K562 (cell line): ENCODE data around the gene ZBED4. TPM values are rescaled to one million over a fixed set of nuclear protein-coding genes. Genes with fewer than 3 reads are reported as not detected.

Source experiments
- ATAC-seq: fragments of 200-7000 bp; cut with Tn5 transposase; 3 replicates; pipeline ENCODE4 v1.9.1; 2020; ENCODE audit warnings: moderate library complexity
- BruUV-seq: library from RNA; stranded (reverse); fragments of 400-500 nt; replicated peaks from 2 replicates; lab custom pipeline; 2021; lab: Mats Ljungman, UMichigan
- CTCF ChIA-PET: fragments of 300-600 bp; formaldehyde crosslinking; extraction: SDS; loops from one replicate; lab custom pipeline; 2021; ENCODE audit warnings: low intra/inter-chr PET ratio; lab: Yijun Ruan, JAX
- POLR2A ChIA-PET: fragments of 300-600, 350-650 bp; sonication (Branson Sonifier 250); formaldehyde crosslinking; extraction: SDS; loops from one replicate; lab custom pipeline; 2021; ENCODE audit warnings: antibody characterized with exemption, inconsistent platforms; lab: Yijun Ruan, JAX
- DNase-seq, 4 experiments: peaks; one replicate each; pipeline versions ENCODE4 v3.0.0 to v3.0.0-alpha.2; 2011 to 2018; ENCODE audit warnings: low spot score in 3 of 4, mixed read lengths in 3 of 4; ENCODE audit errors: extremely low read depth in 1 of 4
- FAIRE-seq: peaks from 2 replicates; lab custom pipeline; 2011; peaks lifted over from hg19 to GRCh38; lab: Jason Lieb, UNC
- H2AFZ ChIP-seq: 2 replicates; pipeline ENCODE4 v1.6.0; 2011; ENCODE audit warnings: low read depth, low read length, control low read depth, inconsistent platforms
- H3K27ac ChIP-seq: fragments of 200-600 bp; 3 replicates; pipeline ENCODE4 v1.8.0; 2011; ENCODE audit warnings: low read depth, mild to moderate bottlenecking, control low read depth, inconsistent platforms, low read length, moderate library complexity, mixed read lengths; ENCODE audit errors: extremely low read depth
- H3K27me3 ChIP-seq, 2 experiments: fragments of 300-600 bp in 1 of 2; 2 replicates in 1 of 2; 3 replicates in 1 of 2; pipeline versions ENCODE4 v1.6.0 to v1.8.0; 2011; ENCODE audit warnings: inconsistent platforms in 2 of 2, low read length in 2 of 2, mild to moderate bottlenecking in 1 of 2, mixed read lengths in 1 of 2, moderate library complexity in 1 of 2; ENCODE audit not compliant: control insufficient read depth in 2 of 2, insufficient read depth in 2 of 2
- H3K36me3 ChIP-seq: fragments of 300-600 bp; 3 replicates; pipeline ENCODE4 v1.8.0; 2011; ENCODE audit warnings: mild to moderate bottlenecking, low read length, inconsistent platforms; ENCODE audit not compliant: control insufficient read depth, insufficient read depth
- H3K4me1 ChIP-seq, 2 experiments: fragments of 200-600 bp in 1 of 2; replicated peaks in 1 of 2; 2 replicates in 1 of 2; 3 replicates in 1 of 2; pipeline versions ENCODE4 v1.5.1 to v1.8.0; 2011; ENCODE audit warnings: inconsistent platforms in 2 of 2, low read length in 2 of 2, mild to moderate bottlenecking in 1 of 2, mixed read lengths in 1 of 2, moderate library complexity in 1 of 2; ENCODE audit not compliant: control insufficient read depth in 2 of 2, insufficient read depth in 2 of 2
- H3K4me2 ChIP-seq: 2 replicates; pipeline ENCODE4 v1.6.1; 2011; ENCODE audit warnings: low read length, control low read depth, inconsistent platforms, mixed read lengths; ENCODE audit not compliant: insufficient read depth
- H3K4me3 ChIP-seq: fragments of 200-600 bp; sonication (generic), shearing (Covaris generic); 2 replicates; pipeline ENCODE4 v1.5.1; 2016; ENCODE audit warnings: control low read depth, inconsistent platforms
- H3K79me2 ChIP-seq: fragments of 200-600 bp; 3 replicates; pipeline ENCODE4 v1.8.0; 2011; ENCODE audit warnings: low read length, inconsistent platforms; ENCODE audit not compliant: control insufficient read depth, insufficient read depth
- H3K9ac ChIP-seq, 2 experiments: 2 replicates each; pipeline versions ENCODE4 v1.6.0 to v1.6.1; 2011; ENCODE audit warnings: low read depth in 2 of 2, low read length in 2 of 2, control low read depth in 1 of 2, inconsistent platforms in 1 of 2, mild to moderate bottlenecking in 1 of 2, mixed read lengths in 1 of 2; ENCODE audit not compliant: insufficient read depth in 1 of 2
- H3K9me1 ChIP-seq: one replicate; pipeline ENCODE4 v1.6.0; 2011; ENCODE audit warnings: inconsistent platforms, mild to moderate bottlenecking, low read length, moderate library complexity; ENCODE audit not compliant: control insufficient read depth, insufficient read depth
- H3K9me3 ChIP-seq: replicated peaks from 2 replicates; pipeline ENCODE4 v1.5.1; 2011; ENCODE audit warnings: low read depth, low read length, inconsistent platforms; ENCODE audit not compliant: control insufficient read depth, insufficient read depth
- H4K20me1 ChIP-seq: replicated peaks from 2 replicates; pipeline ENCODE4 v1.6.1; 2011; ENCODE audit warnings: low read length, inconsistent platforms, mixed read lengths; ENCODE audit not compliant: control insufficient read depth, insufficient read depth
- GTF2E2 ChIP-seq: fragments of 200-800 bp; sonication (Bioruptor generic); IDR thresholded peaks from 2 replicates; pipeline ENCODE4 v1.6.1; 2016; ENCODE audit warnings: missing genetic modification characterization, missing compliant biosample characterization
- KDM2B ChIP-seq: fragments of 250-450 bp; sonication (Bioruptor Pico); IDR thresholded peaks from 2 replicates; pipeline ENCODE4 v1.8.0; 2021; ENCODE audit warnings: mild to moderate bottlenecking, moderate library complexity
- LEF1 ChIP-seq: fragments of 450-650 bp; IDR thresholded peaks from 2 replicates; pipeline ENCODE4 v1.6.1; 2016; ENCODE audit warnings: mild to moderate bottlenecking
- NFIX ChIP-seq: fragments of 250-450 bp; sonication (Bioruptor Pico); IDR thresholded peaks from 2 replicates; pipeline ENCODE4 v1.4.0; 2020; ENCODE audit warnings: low read depth, mild to moderate bottlenecking, moderate library complexity
- PRMT5 ChIP-seq: sonication (generic); formaldehyde crosslinking; IDR thresholded peaks from 2 replicates; pipeline ENCODE4 v1.5.0; 2020; ENCODE audit warnings: missing genetic modification reagents
- SP2 ChIP-seq: IDR thresholded peaks from 2 replicates; pipeline ENCODE4 v1.6.1; 2011; ENCODE audit warnings: mild to moderate bottlenecking, low read depth, low read length, moderate library complexity; ENCODE audit not compliant: poor library complexity, severe bottlenecking; ENCODE audit errors: extremely low read depth
- STAT5A ChIP-seq: IDR thresholded peaks from 2 replicates; pipeline ENCODE4 v1.6.1; 2012; ENCODE audit warnings: low read length, inconsistent platforms, borderline replicate concordance
- TFAM ChIP-seq: fragments of 250-450 bp; sonication (Bioruptor Pico); conservative IDR thresholded peaks from 2 replicates; pipeline ENCODE4 v1.5.0; 2021; ENCODE audit warnings: mild to moderate bottlenecking, moderate library complexity
- YY1 ChIP-seq, 3 experiments: IDR thresholded peaks; 2 replicates each; pipeline ENCODE4 v1.6.1; 2011; ENCODE audit warnings: low read length in 2 of 3, mild to moderate bottlenecking in 2 of 3, moderate library complexity in 2 of 3, borderline replicate concordance in 1 of 3, control low read depth in 1 of 3, low read depth in 1 of 3; ENCODE audit not compliant: insufficient read depth in 3 of 3, insufficient replicate concordance in 2 of 3, control insufficient read depth in 1 of 3, insufficient read length in 1 of 3; ENCODE audit errors: extremely low read depth in 1 of 3
- ZNF75A ChIP-seq: fragments of 450-650 bp; formaldehyde crosslinking; IDR thresholded peaks from 2 replicates; pipeline ENCODE4 v1.4.0; 2020; ENCODE audit warnings: mild to moderate bottlenecking
- ZNF766 ChIP-seq: fragments of 200-800 bp; sonication (Bioruptor generic); conservative IDR thresholded peaks from 2 replicates; pipeline ENCODE4 v1.6.1; 2016; ENCODE audit warnings: missing genetic modification characterization, missing compliant biosample characterization
- ZNF77 ChIP-seq: fragments of 250-450 bp; sonication (Bioruptor Pico); IDR thresholded peaks from 2 replicates; pipeline ENCODE4 v1.5.0; 2020
- WGBS: fragments of 100-300 bp; shearing (Covaris generic); methylation state at CpG from one replicate; pipeline ENCODE4 v1.1.6; 2016; ENCODE audit warnings: low coverage, mixed read lengths; ENCODE audit not compliant: insufficient coverage; ENCODE audit errors: missing lambda C conversion rate; 5-methylcytosine and 5-hydroxymethylcytosine counted together
- in situ Hi-C: fragments of 300-500 bp; cut with MboI; formaldehyde crosslinking; loops from 4 replicates; pipeline ENCODE4 v1.15.0; 2018; ENCODE audit warnings: inconsistent platforms, mixed read lengths
- intact Hi-C: fragments of 100-400 bp; cut with micrococcal nuclease; formaldehyde crosslinking; loops from 2 replicates; pipeline ENCODE4 v1.14.2; 2022
- polyA plus RNA-seq, 8 experiments: library from polyadenylated mRNA; depleted of rRNA in 4 of 8; stranded (reverse) in 5 of 8; unstranded in 3 of 8; fragments of >200 nt; fragmentation: Nextera tagmentation in 2 of 8; fragmentation: Illumina TruSeq in 1 of 8; extraction: Ambion mirVana in 2 of 8; extraction: Trizol in 1 of 8; gene quantifications; 2 replicates each; pipeline versions ENCODE4 v1.2.1 to v1.2.3, GENCODE V29; 2011 to 2014; ENCODE audit warnings: inconsistent platforms in 1 of 8, missing spikeins in 1 of 8
- total RNA-seq, 7 experiments: library from RNA; depleted of rRNA in 6 of 7; stranded (reverse); fragments of >200 nt in 6 of 7; fragmentation: Illumina TruSeq in 2 of 7; extraction: Trizol in 2 of 7; gene quantifications; 2 replicates each; pipeline versions ENCODE4 v1.2.1 to v1.2.3, GENCODE V29; 2011 to 2021; ENCODE audit warnings: low replicate concordance in 1 of 7
- TF ChIP-seq, protein P1 (sequence below), 3 experiments: IDR thresholded peaks in 2 of 3; conservative IDR thresholded peaks in 1 of 3; 2 replicates each; pipeline ENCODE4 v1.5.1; 2011 to 2012; ENCODE audit warnings: low read length in 3 of 3, mild to moderate bottlenecking in 3 of 3, control low read depth in 2 of 3, improper control_type of control experiment in 1 of 3, inconsistent platforms in 1 of 3, low read depth in 1 of 3, mixed read lengths in 1 of 3, moderate library complexity in 1 of 3; ENCODE audit not compliant: insufficient read depth in 2 of 3

Gene ZBED4
- total and polyA plus RNA-seq, 9 of the 15 experiments (the other 6 are each of a cell fraction or from before 2014, with no cell fraction given) = 1.5 to 16.8 (median 7.4) TPM

DNA sequence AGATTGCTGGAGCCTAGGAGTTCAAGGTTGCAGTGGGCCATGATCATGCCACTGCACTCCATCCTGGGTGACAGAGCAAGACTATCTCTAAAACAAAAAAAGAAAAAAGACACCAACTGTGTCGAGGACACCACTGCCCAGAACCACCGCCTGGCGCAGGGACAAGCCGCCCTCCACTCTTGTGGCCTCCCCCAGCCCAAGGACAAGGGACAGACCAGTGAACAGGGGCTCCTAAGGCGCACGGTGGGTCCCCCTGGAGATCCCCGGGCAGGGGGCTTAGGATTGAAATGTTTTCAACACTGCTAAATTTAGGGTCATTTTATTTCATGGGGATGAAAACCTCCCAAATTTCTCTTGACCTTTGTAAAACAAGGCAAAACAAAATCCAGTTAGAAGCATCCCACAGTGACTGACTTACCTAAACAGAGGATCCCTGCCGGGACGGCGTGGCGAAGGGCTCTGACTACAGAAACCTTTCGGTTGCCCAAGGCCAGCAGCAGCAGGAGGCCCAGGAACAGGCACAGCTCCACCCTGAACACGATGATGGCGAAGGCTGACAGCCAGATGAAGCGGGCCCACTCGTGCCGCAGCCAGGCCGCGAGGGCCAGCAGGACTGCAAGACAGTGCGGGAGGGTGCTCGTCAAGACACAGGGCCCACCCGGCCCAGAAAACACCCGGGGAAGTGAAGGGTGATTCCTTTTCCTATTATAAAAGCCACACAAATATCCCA lies 56.0 kb downstream of the ZBED4 start:
- no TSS peak for BruUV-seq
- TF ChIP-seq GTF2E2 (tag) = no peak
- TF ChIP-seq PRMT5 = no peak
- no peak for TF ChIP-seq ZNF77
- TF ChIP-seq LEF1 = no peak
- no peak for TF ChIP-seq SP2
- no peak for TF ChIP-seq ZNF766 (CRISPR knock-in tag)
- TF ChIP-seq TFAM = no peak
- TF ChIP-seq KDM2B = no peak
- no peak for TF ChIP-seq ZNF75A (CRISPR knock-in tag)
- TF ChIP-seq, protein P1, sequence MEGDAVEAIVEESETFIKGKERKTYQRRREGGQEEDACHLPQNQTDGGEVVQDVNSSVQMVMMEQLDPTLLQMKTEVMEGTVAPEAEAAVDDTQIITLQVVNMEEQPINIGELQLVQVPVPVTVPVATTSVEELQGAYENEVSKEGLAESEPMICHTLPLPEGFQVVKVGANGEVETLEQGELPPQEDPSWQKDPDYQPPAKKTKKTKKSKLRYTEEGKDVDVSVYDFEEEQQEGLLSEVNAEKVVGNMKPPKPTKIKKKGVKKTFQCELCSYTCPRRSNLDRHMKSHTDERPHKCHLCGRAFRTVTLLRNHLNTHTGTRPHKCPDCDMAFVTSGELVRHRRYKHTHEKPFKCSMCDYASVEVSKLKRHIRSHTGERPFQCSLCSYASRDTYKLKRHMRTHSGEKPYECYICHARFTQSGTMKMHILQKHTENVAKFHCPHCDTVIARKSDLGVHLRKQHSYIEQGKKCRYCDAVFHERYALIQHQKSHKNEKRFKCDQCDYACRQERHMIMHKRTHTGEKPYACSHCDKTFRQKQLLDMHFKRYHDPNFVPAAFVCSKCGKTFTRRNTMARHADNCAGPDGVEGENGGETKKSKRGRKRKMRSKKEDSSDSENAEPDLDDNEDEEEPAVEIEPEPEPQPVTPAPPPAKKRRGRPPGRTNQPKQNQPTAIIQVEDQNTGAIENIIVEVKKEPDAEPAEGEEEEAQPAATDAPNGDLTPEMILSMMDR (IDR thresholded peaks at IDR 0.05 in 2 of 3, conservative IDR thresholded peaks at IDR 0.05 in 1 of 3; ENCODE audit: insufficient read depth in 2 of 3, low read depth in 1 of 3, low read length in 3 of 3) = no peak
- no peak for TF ChIP-seq STAT5A
- no peak for TF ChIP-seq YY1 (IDR thresholded peaks at IDR 0.05; ENCODE audit: borderline replicate concordance in 1 of 3, control insufficient read depth in 1 of 3, extremely low read depth in 1 of 3, insufficient read depth in 3 of 3, insufficient read length in 1 of 3, insufficient replicate concordance in 2 of 3, low read depth in 1 of 3, low read length in 2 of 3)
- TF ChIP-seq NFIX (CRISPR knock-in tag) = no peak
- TF ChIP-seq, all 486 proteins: peak for 0
- Histone ChIP-seq H3K27ac (no peak overlapping the region), H3K4me2 (no peak overlapping the region), H3K9ac (no peak overlapping the region), H3K4me1 (peaks cover 0 to 12% of the 10 kb centered on the region in 2 experiments; a peak in 1 of 5 replicates), H3K36me3 (peaks cover 18% of the 10 kb centered on the region; the same call in 2 of the 3 replicates), H2AFZ (no peak overlapping the region), H3K4me3 (no peak overlapping the region), H3K79me2 (no peaks in the 10 kb centered on the region), H4K20me1 (no peaks in the 10 kb centered on the region), H3K9me3 (no peaks in the 10 kb centered on the region), H3K9me1 (no peaks in the 10 kb centered on the region), H3K27me3 (no peaks in the 10 kb centered on the region)
- CTCF ChIA-PET = no interaction called here
- DNase-seq (no peak), FAIRE-seq (no peak), ATAC-seq (no peak)
- intact Hi-C loops = no loop called here
- POLR2A ChIA-PET = no interaction called here
- in situ Hi-C loops = loop anchor here (10.0 kb wide), 1 partner anchor 85 kb away; the partner anchor contains the start of gene BRD1
- WGBS = 89% methylated on average over 22 of the region's 23 CpGs
